Osteoblast (primary cell): ENCODE measurements around the gene COL15A1. TPM values are rescaled to one million over a fixed set of nuclear protein-coding genes. Genes with fewer than 3 reads are reported as not detected.

Experiments
- DNase-seq: peaks from one replicate; pipeline ENCODE4 v3.0.0; 2011; ENCODE audit warnings: low spot score, mixed read lengths; ENCODE audit not compliant: insufficient read length; ENCODE audit errors: missing footprints
- H2AFZ ChIP-seq: 2 replicates; pipeline ENCODE4 v1.6.0; 2011; ENCODE audit warnings: mild to moderate bottlenecking, low read length
- H3K27ac ChIP-seq: 2 replicates; pipeline ENCODE4 v1.5.1; 2011; ENCODE audit warnings: mild to moderate bottlenecking, low read depth, low read length, moderate library complexity
- H3K27me3 ChIP-seq: 2 replicates; pipeline ENCODE4 v1.6.0; 2012; ENCODE audit warnings: mild to moderate bottlenecking, control low read depth, inconsistent platforms, low read length, moderate library complexity; ENCODE audit not compliant: insufficient read depth
- H3K36me3 ChIP-seq: 2 replicates; pipeline ENCODE4 v1.5.1; 2011; ENCODE audit warnings: mild to moderate bottlenecking, low read length, control low read depth, moderate library complexity; ENCODE audit not compliant: insufficient read depth
- H3K4me1 ChIP-seq: 2 replicates; pipeline ENCODE4 v1.5.1; 2011; ENCODE audit warnings: mild to moderate bottlenecking, low read length, control low read depth, moderate library complexity; ENCODE audit not compliant: insufficient read depth
- H3K4me2 ChIP-seq: 2 replicates; pipeline ENCODE4 v1.6.0; 2011; ENCODE audit warnings: mild to moderate bottlenecking, low read length; ENCODE audit not compliant: insufficient read depth
- H3K4me3 ChIP-seq: fragments of 200-600 bp; sonication (generic); 3 replicates; pipeline ENCODE4 v1.5.1; 2012; ENCODE audit warnings: mild to moderate bottlenecking, low read length, inconsistent platforms; ENCODE audit not compliant: insufficient read depth
- H3K79me2 ChIP-seq: 2 replicates; pipeline ENCODE4 v1.6.0; 2012; ENCODE audit warnings: mild to moderate bottlenecking, low read length, control low read depth, inconsistent platforms; ENCODE audit not compliant: insufficient read depth
- H3K9me3 ChIP-seq: 2 replicates; pipeline ENCODE4 v1.5.1; 2011; ENCODE audit warnings: low read depth, low read length, control low read depth
- H4K20me1 ChIP-seq: 2 replicates; pipeline ENCODE4 v1.6.0; 2012; ENCODE audit warnings: mild to moderate bottlenecking, low read length, control low read depth; ENCODE audit not compliant: insufficient read depth
- total RNA-seq: library from RNA; depleted of rRNA; stranded (reverse); fragments of >200 nt; gene quantifications from 2 replicates; pipeline ENCODE4 v1.2.3, GENCODE V29; 2012
- TF ChIP-seq, protein P1 (sequence below): IDR thresholded peaks from 2 replicates; pipeline ENCODE4 v1.5.1; 2011; ENCODE audit warnings: mild to moderate bottlenecking, low read depth, low read length, moderate library complexity; ENCODE audit errors: extremely low read depth

Gene COL15A1
- total RNA-seq, 1 donor, result 29.3 TPM

DNA sequence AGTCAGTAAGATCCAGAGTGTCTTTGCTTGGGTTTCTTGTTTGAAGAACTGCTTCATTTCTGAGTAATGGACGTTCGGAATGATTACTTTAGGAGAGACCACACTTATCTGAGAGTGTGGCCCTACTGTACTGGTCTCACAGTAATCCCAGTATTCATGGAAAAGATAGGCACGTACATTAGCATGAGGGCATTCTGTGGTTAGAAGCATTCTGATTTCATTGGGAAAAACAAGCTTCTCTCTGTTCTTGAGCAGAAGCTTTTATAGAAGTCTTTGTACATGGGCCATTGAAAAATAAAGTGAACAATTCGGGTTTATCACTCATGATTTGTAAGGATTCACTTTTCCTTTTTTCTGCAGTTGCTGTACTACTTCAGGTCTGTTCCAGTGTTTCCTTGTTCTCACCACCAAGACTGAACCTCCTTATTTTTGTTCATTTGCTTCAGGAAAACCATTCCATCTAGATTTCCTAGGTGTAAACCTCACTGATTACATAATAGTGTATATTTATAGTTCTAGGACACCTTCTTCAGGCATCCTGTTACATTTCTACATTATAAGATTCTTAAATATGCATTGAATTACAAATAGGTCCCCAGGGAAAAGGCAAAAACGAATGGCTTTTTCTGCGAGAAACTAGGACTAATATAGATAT is 171.3 kb downstream of the COL15A1 start:
- peaks cover 92% of the 10 kb centered on the region for H3K79me2 ChIP-seq

DNA sequence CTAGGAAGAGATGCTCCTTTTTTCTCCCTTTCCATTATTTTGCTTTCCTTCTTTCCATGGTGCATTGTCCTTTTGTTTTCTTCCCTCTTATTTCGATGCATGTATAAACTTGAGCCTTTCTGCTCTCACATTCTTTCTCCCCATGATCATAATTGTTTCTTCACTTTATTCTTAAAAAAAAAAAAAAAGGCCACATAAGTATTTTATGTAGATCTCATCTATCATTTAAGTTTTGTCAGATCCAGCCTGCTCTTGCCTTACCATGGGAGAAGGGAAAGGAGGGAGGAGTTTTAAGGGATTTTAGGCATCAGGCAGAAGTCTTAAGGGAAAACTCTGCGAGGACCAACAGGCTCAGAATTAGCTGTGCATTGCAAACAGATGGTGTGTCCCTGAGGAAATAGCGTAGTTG is 172.3 kb downstream of the COL15A1 start:
- H3K4me3 ChIP-seq, result no peak overlapping the region
- H3K4me1 ChIP-seq, result peaks cover 9% of the 10 kb centered on the region
- H3K27me3 ChIP-seq, result no peaks in the 10 kb centered on the region
- no peaks in the 10 kb centered on the region for H3K36me3 ChIP-seq
- H3K79me2 ChIP-seq, result peaks cover 92% of the 10 kb centered on the region
- H3K9me3 ChIP-seq, result no peaks in the 10 kb centered on the region
- H3K27ac ChIP-seq, result no peak overlapping the region
- no peak for DNase-seq
- no peak overlapping the region for H2AFZ ChIP-seq
- TF ChIP-seq, protein P1, sequence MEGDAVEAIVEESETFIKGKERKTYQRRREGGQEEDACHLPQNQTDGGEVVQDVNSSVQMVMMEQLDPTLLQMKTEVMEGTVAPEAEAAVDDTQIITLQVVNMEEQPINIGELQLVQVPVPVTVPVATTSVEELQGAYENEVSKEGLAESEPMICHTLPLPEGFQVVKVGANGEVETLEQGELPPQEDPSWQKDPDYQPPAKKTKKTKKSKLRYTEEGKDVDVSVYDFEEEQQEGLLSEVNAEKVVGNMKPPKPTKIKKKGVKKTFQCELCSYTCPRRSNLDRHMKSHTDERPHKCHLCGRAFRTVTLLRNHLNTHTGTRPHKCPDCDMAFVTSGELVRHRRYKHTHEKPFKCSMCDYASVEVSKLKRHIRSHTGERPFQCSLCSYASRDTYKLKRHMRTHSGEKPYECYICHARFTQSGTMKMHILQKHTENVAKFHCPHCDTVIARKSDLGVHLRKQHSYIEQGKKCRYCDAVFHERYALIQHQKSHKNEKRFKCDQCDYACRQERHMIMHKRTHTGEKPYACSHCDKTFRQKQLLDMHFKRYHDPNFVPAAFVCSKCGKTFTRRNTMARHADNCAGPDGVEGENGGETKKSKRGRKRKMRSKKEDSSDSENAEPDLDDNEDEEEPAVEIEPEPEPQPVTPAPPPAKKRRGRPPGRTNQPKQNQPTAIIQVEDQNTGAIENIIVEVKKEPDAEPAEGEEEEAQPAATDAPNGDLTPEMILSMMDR, result no peak
- H3K4me2 ChIP-seq, result no peak overlapping the region
- peaks cover 80% of the 10 kb centered on the region for H4K20me1 ChIP-seq

More for the DNA sequence above, 171.3 kb downstream of the COL15A1 start:
- TF ChIP-seq, protein P1, result no peak
- H3K4me2 ChIP-seq, result no peak overlapping the region
- H3K27me3 ChIP-seq, result no peaks in the 10 kb centered on the region
- no peaks in the 10 kb centered on the region for H3K36me3 ChIP-seq
- H2AFZ ChIP-seq, result no peak overlapping the region
- no peak for DNase-seq
- no peak overlapping the region for H3K27ac ChIP-seq
- H3K9me3 ChIP-seq, result no peaks in the 10 kb centered on the region
- H3K4me1 ChIP-seq, result peaks cover 9% of the 10 kb centered on the region
- no peak overlapping the region for H3K4me3 ChIP-seq
- peaks cover 80% of the 10 kb centered on the region for H4K20me1 ChIP-seq

DNA sequence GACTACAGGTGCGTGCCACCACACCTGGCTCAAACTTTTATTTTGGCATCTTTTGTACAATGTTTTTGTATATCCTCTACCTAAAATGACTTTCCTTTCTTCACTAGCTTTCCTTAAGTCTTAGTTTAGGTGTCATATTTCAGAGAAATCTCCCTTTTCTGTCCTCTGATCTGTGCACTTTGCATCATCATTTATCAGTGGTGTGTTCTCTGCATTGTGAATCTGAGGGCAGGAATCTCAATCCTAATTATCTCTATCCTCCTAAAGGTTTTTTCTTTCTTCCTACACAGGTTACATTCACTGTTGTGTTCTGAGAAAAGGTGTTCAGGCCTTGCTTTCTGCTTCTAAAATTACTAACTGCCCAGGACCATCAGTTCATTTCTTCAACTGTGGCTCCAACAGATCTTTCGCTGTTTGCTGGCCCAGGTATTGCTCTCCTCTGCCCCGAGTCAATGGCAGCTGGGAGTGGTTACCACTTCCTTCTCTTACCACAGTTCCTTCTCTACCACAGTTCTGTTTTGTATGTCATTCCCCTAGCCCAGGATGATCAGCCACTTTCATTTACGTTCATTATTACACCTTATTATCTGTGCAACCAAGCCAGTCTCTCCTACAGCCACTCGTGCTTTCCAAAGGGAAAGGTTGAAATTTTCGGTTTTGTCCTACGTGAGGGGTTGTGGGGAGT is 175.2 kb downstream of the COL15A1 start:
- Histone ChIP-seq H3K9me3 (no peaks in the 10 kb centered on the region), H3K27ac (no peak overlapping the region), H3K4me2 (no peak overlapping the region), H2AFZ (no peak overlapping the region), H4K20me1 (peaks cover 85% of the 10 kb centered on the region), H3K4me1 (peaks cover 5% of the 10 kb centered on the region), H3K79me2 (peaks cover 94% of the 10 kb centered on the region), H3K36me3 (no peaks in the 10 kb centered on the region), H3K27me3 (no peaks in the 10 kb centered on the region), H3K4me3 (no peak overlapping the region)
- DNase-seq, result no peak
- TF ChIP-seq, protein P1, result no peak

DNA sequence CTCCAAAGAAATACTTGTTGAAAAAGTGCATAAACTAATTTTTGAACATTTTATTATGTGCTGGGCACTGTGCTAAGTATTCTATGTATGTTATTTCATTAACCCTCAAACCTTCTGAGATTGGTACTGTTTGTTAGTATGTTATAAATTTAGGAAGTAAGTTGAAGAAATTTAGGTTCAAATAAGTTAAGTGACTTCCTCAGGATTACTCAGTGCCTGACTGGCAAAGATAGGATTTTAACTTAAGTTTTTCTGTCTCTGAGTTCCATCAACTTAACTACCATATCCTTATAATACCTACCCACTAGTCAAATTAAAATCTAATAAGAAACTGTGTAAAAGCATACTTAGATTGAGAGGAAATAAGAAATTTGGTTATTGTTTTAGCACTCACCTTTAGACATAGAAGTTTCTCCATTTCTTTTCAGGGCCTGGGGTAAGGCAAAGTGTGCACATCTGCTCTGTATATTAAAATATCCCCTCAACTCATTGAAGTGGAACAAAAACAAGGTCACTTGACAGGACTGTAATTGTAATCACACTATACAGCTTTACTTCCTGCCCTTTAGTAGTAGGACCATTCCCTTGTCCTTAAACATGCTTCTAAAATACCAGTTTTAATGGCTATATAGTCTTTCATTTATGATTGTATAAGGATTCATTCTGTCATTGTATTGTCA is 176.4 kb downstream of the COL15A1 start:
- H3K36me3 ChIP-seq, result no peaks in the 10 kb centered on the region
- no peaks in the 10 kb centered on the region for H3K27me3 ChIP-seq
- no peak overlapping the region for H3K4me3 ChIP-seq
- TF ChIP-seq, protein P1, result no peak
- peaks cover 93% of the 10 kb centered on the region for H3K79me2 ChIP-seq
- H3K27ac ChIP-seq, result no peak overlapping the region
- DNase-seq, result no peak
- no peaks in the 10 kb centered on the region for H3K4me1 ChIP-seq
- no peak overlapping the region for H3K4me2 ChIP-seq
- H4K20me1 ChIP-seq, result peaks cover 77% of the 10 kb centered on the region
- no peaks in the 10 kb centered on the region for H3K9me3 ChIP-seq
- no peak overlapping the region for H2AFZ ChIP-seq
